Activated B cell treated with CpG ODN at 0.5 μM for 24 hours (primary cell): ENCODE data around the gene NTHL1. TPM values are rescaled to one million over a fixed set of nuclear protein-coding genes. Genes with fewer than 3 reads are reported as not detected.

Experiments used
- ATAC-seq: fragments of 200-7000 bp; cut with Tn5 transposase; one replicate; pipeline ENCODE4 v1.10.0; 2021; ENCODE audit warnings: low read depth, mild to moderate bottlenecking, moderate library complexity
- CTCF ChIA-PET: fragments of 350-600 bp; sonication (Branson Sonifier 250); formaldehyde crosslinking; loops from one replicate; lab custom pipeline; 2021; ENCODE audit warnings: antibody characterized with exemption; lab: Charles Lee
- POLR2A ChIA-PET: fragments of 350-600 bp; sonication (Branson Sonifier 250); formaldehyde crosslinking; loops from one replicate; lab custom pipeline; 2021; ENCODE audit warnings: antibody characterized with exemption; lab: Charles Lee
- DNase-seq: peaks from one replicate; pipeline ENCODE4 v3.0.0; 2022
- H3K27ac Mint-ChIP-seq: one replicate; pipeline ENCODE4 v1.8.0; 2020; ENCODE audit warnings: mixed read lengths
- H3K27me3 Mint-ChIP-seq: one replicate; pipeline ENCODE4 v1.8.0; 2021; ENCODE audit warnings: mixed read lengths
- H3K36me3 Mint-ChIP-seq: one replicate; pipeline ENCODE4 v1.8.0; 2021; ENCODE audit warnings: low read depth, mixed read lengths
- H3K4me1 Mint-ChIP-seq: one replicate; pipeline ENCODE4 v1.8.0; 2021; ENCODE audit warnings: mixed read lengths
- H3K4me3 Mint-ChIP-seq: one replicate; pipeline ENCODE4 v1.8.0; 2020; ENCODE audit warnings: mild to moderate bottlenecking, mixed read lengths
- H3K9me3 Mint-ChIP-seq: one replicate; pipeline ENCODE4 v1.8.0; 2020; ENCODE audit warnings: mixed read lengths
- intact Hi-C: fragments of 100-400 bp; cut with micrococcal nuclease; formaldehyde crosslinking; loops from one replicate; pipeline ENCODE4 v1.15.1; 2024
- total RNA-seq: library from RNA; stranded (reverse); gene quantifications from 2 replicates; pipeline ENCODE4 v1.2.3, GENCODE V29; 2022
- TF ChIP-seq, protein P1 (sequence below): fragments of 200-600 bp; IDR thresholded peaks from one replicate; pipeline ENCODE4 v1.8.0; 2022; ENCODE audit warnings: antibody characterized with exemption, mild to moderate bottlenecking

Gene NTHL1
- total RNA-seq, 1 donor from 2014 or later = 10.5 TPM

DNA sequence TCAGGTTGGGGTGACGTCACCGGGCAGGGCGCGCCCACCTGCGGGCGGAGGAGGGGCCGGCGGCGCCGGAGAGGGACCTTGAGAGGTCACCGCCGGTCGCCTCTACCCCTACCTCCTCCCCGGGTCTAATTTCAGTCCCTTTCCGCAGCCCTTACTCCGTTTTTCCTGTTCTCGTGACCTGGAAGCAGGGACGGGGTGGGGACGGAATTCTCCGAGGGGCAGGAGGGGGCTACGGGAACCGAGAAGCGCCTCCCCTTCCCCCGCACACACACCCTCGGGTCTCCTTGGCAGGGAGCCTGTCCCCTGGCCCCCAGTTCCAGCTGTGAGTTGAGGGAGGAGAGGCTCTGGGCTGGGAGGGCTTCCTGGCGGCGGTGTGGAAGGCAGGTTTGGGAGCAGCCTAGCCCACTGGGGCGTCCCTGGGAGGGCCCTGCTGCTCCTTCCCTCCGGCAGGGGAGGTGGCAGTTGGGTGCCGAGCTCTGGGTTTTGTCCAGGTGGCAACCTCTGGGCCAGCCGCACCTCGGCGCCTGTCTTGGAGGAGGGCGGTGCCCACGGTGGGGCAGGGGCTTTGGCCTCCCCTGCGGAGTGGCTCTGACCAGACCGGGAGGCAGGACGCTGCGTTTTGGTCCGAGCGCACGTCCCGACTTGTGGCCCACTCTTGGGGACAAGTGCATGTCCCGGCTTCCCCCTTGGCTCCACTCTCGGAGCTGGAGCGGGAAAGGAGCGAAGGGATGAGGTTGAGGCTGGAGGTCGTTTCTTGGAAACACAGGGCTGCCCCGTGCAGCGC lies 57.1 kb downstream of the NTHL1 start:
- Mint-ChIP-seq H3K27ac (peak overlapping the region; percentile 88), H3K4me3 (peak overlapping the region; percentile 82), H3K9me3 (no peaks in the 10 kb centered on the region), H3K36me3 (peaks cover 18% of the 10 kb centered on the region), H3K4me1 (peaks cover 29% of the 10 kb centered on the region), H3K27me3 (no peaks in the 10 kb centered on the region)
- TF ChIP-seq, protein P1, sequence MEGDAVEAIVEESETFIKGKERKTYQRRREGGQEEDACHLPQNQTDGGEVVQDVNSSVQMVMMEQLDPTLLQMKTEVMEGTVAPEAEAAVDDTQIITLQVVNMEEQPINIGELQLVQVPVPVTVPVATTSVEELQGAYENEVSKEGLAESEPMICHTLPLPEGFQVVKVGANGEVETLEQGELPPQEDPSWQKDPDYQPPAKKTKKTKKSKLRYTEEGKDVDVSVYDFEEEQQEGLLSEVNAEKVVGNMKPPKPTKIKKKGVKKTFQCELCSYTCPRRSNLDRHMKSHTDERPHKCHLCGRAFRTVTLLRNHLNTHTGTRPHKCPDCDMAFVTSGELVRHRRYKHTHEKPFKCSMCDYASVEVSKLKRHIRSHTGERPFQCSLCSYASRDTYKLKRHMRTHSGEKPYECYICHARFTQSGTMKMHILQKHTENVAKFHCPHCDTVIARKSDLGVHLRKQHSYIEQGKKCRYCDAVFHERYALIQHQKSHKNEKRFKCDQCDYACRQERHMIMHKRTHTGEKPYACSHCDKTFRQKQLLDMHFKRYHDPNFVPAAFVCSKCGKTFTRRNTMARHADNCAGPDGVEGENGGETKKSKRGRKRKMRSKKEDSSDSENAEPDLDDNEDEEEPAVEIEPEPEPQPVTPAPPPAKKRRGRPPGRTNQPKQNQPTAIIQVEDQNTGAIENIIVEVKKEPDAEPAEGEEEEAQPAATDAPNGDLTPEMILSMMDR = no peak
- intact Hi-C loops = loop anchor here (5.0 kb wide), 1 partner anchor 378 kb away; the partner anchor contains the start of genes CRAMP1 and IFT140
- no peak for ATAC-seq
- DNase-seq = peak; percentile 64
- CTCF ChIA-PET = interaction anchor here (0.9 kb wide), 1 partner anchor 150 kb away, joined by 3 read pairs; no protein-coding TSS in a partner anchor
- POLR2A ChIA-PET = interaction anchor here (0.6 to 21.9 kb wide), 19 partner anchors 9 to 892 kb away, joined by 3 to 351 read pairs (median 5); partner anchors contain the start of genes EME2, FLYWCH2, MLST8 and MRPS34

DNA sequence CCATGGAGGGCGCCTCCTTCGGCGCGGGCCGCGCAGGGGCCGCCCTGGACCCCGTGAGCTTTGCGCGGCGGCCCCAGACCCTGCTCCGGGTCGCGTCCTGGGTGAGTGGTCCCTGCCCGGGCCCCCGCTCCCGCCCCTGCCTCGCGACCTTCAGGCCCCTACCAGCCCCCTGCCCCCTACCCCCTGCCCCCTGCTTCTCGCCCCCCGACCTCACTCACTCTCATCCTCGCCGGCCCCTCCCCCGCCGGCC lies 57.6 kb downstream of the NTHL1 start:
- Mint-ChIP-seq H3K4me1 (peaks cover 32% of the 10 kb centered on the region), H3K4me3 (no peak overlapping the region), H3K9me3 (no peaks in the 10 kb centered on the region), H3K27me3 (no peaks in the 10 kb centered on the region), H3K27ac (no peak overlapping the region), H3K36me3 (peaks cover 16% of the 10 kb centered on the region)
- ATAC-seq (no peak), DNase-seq (no peak)
- intact Hi-C loops = loop anchor here (5.0 kb wide), 1 partner anchor 378 kb away; the partner anchor contains the start of genes CRAMP1 and IFT140
- ChIA-PET POLR2A (interaction anchor here (1.2 to 21.9 kb wide), 10 partner anchors 9 to 225 kb away, joined by 3 to 351 read pairs (median 14); partner anchors contain the start of genes MLST8, MSRB1, NDUFB10 and NOXO1), CTCF (no interaction called here)
- TF ChIP-seq, protein P1 = no peak

Other genes starting within 250 kb of the NTHL1 start
- 19.0 and 19.5 TPM in 2 replicates for gene HAGH, start 221.0 kb downstream of the NTHL1 start, total RNA-seq
- gene FAHD1, start 220.6 kb downstream of the NTHL1 start, total RNA-seq = 10.2 and 10.4 TPM in 2 replicates
- not detected in 2 replicates for gene MEIOB, start 175.7 kb downstream of the NTHL1 start, total RNA-seq
- gene HS3ST6, start 129.4 kb downstream of the NTHL1 start, total RNA-seq = not detected in 2 replicates
- gene MSRB1, start 104.6 kb downstream of the NTHL1 start, total RNA-seq = 14.7 and 16.6 TPM in 2 replicates
- gene RPL3L, start 93.1 kb downstream of the NTHL1 start, total RNA-seq = not detected in 2 replicates
- 77.4 and 92.5 TPM in 2 replicates for gene NDUFB10, start 88.3 kb downstream of the NTHL1 start, total RNA-seq
- 5,116 and 5,913 TPM in 2 replicates for gene RPS2, start 83.0 kb downstream of the NTHL1 start, total RNA-seq
- gene RNF151, start 81.0 kb downstream of the NTHL1 start, total RNA-seq = not detected in 2 replicates
- gene TBL3, start 75.8 kb downstream of the NTHL1 start, total RNA-seq = 41.8 and 44.2 TPM in 2 replicates
- 0.37 and 0.73 TPM in 2 replicates for gene NOXO1, start 66.4 kb downstream of the NTHL1 start, total RNA-seq
- gene GFER, start 63.6 kb downstream of the NTHL1 start, total RNA-seq = 31.6 and 39.4 TPM in 2 replicates
- gene SYNGR3, start 57.9 kb downstream of the NTHL1 start, total RNA-seq = 10.0 and 11.3 TPM in 2 replicates
- gene ZNF598, start 38.0 kb downstream of the NTHL1 start, total RNA-seq = 56.4 and 59.3 TPM in 2 replicates
- 1.5 and 1.7 TPM in 2 replicates for gene NPW, start 28.0 kb downstream of the NTHL1 start, total RNA-seq
- gene NHERF2, start 20.9 kb downstream of the NTHL1 start, total RNA-seq = 0.56 and 0.93 TPM in 2 replicates
- gene TSC2, start 151 bp upstream of the NTHL1 start, total RNA-seq = 130 and 139 TPM in 2 replicates
- gene PKD1, start 88.1 kb upstream of the NTHL1 start, total RNA-seq = 58.6 and 84.2 TPM in 2 replicates
- gene RAB26, start 100.8 kb upstream of the NTHL1 start, total RNA-seq = 0.61 TPM in 1 of 2 replicates, not detected in the other
- 72.7 and 78.1 TPM in 2 replicates for gene TRAF7, start 107.9 kb upstream of the NTHL1 start, total RNA-seq
- gene CASKIN1, start 148.8 kb upstream of the NTHL1 start, total RNA-seq = not detected in 2 replicates
- gene MLST8, start 157.6 kb upstream of the NTHL1 start, total RNA-seq = 35.7 and 38.7 TPM in 2 replicates
- gene BRICD5, start 163.0 kb upstream of the NTHL1 start, total RNA-seq = 4.9 and 5.1 TPM in 2 replicates
- gene PGP, start 167.0 kb upstream of the NTHL1 start, total RNA-seq = 9.9 and 10.4 TPM in 2 replicates
- 29.9 and 31.3 TPM in 2 replicates for gene E4F1, start 175.8 kb upstream of the NTHL1 start, total RNA-seq
- 1.2 and 1.3 TPM in 2 replicates for gene DNASE1L2, start 188.6 kb upstream of the NTHL1 start, total RNA-seq
- 38.1 and 43.0 TPM in 2 replicates for gene ECI1, start 203.8 kb upstream of the NTHL1 start, total RNA-seq
- 228 and 232 TPM in 2 replicates for gene RNPS1, start 220.3 kb upstream of the NTHL1 start, total RNA-seq